Naive thymus-derived CD8-positive, alpha-beta T cell (primary cell): ENCODE measurements around the gene FANCC. TPM values are rescaled to one million over a fixed set of nuclear protein-coding genes. Genes with fewer than 3 reads are reported as not detected.

ENCODE experiments used
- ATAC-seq, 2 donors: fragments of 150-1000 bp; cut with Tn5 transposase in 1 of 2; sonication (Bioruptor Pico), chemical (Tn5 transposase) in 1 of 2; 1 replicate in 1 of 2; 2 replicates in 1 of 2; pipeline ENCODE4 v1.10.0; 2021; ENCODE audit warnings: mild to moderate bottlenecking in 2 of 2, moderate library complexity in 2 of 2
- POLR2A ChIA-PET: fragments of 350-600 bp; sonication (Branson Sonifier 250); formaldehyde crosslinking; loops from one replicate; lab custom pipeline; 2021; ENCODE audit warnings: antibody characterized with exemption; lab: Charles Lee
- DNase-seq, 10 donors: peaks; one replicate each; pipeline versions ENCODE4 v3.0.0 to v3.0.0-alpha.2; 2020 to 2022
- H3K27ac Mint-ChIP-seq, 10 donors: one replicate each; pipeline ENCODE4 v1.8.0; 2020 to 2022; ENCODE audit warnings: mild to moderate bottlenecking in 10 of 10, mixed read lengths in 10 of 10, moderate library complexity in 4 of 10, inconsistent platforms in 1 of 10
- H3K27me3 Mint-ChIP-seq, 5 donors: one replicate each; pipeline ENCODE4 v1.8.0; 2021 to 2022; ENCODE audit warnings: mixed read lengths in 5 of 5
- H3K36me3 Mint-ChIP-seq, 3 donors: one replicate each; pipeline ENCODE4 v1.8.0; 2020 to 2022; ENCODE audit warnings: mixed read lengths in 3 of 3, mild to moderate bottlenecking in 2 of 3, inconsistent platforms in 1 of 3
- H3K4me1 Mint-ChIP-seq, 4 donors: one replicate each; pipeline ENCODE4 v1.8.0; 2021 to 2022; ENCODE audit warnings: mixed read lengths in 4 of 4
- H3K4me3 Mint-ChIP-seq, 10 donors: one replicate each; pipeline ENCODE4 v1.8.0; 2020 to 2022; ENCODE audit warnings: mild to moderate bottlenecking in 10 of 10, mixed read lengths in 10 of 10, moderate library complexity in 6 of 10, inconsistent platforms in 1 of 10
- H3K9me3 Mint-ChIP-seq, 9 donors: one replicate each; pipeline ENCODE4 v1.8.0; 2020 to 2022; ENCODE audit warnings: mixed read lengths in 9 of 9, mild to moderate bottlenecking in 3 of 9, inconsistent platforms in 1 of 9, moderate library complexity in 1 of 9
- polyA plus RNA-seq, 3 donors: library from polyadenylated mRNA; unstranded; fragments of 300-500 nt; fragmentation: Illumina TruSeq; gene quantifications; one replicate each; pipeline ENCODE4 v1.2.3, GENCODE V29; 2021
- total RNA-seq, 8 experiments: library from RNA in 2 of 8; stranded (reverse) in 2 of 8; gene quantifications; one replicate each; pipeline ENCODE4 v1.2.3 and lab custom pipeline; 2021 to 2026

FANCC gene
- total and polyA plus RNA-seq, 5 experiments from 2014 or later = 3.3 to 8.0 (median 5.8) TPM

DNA sequence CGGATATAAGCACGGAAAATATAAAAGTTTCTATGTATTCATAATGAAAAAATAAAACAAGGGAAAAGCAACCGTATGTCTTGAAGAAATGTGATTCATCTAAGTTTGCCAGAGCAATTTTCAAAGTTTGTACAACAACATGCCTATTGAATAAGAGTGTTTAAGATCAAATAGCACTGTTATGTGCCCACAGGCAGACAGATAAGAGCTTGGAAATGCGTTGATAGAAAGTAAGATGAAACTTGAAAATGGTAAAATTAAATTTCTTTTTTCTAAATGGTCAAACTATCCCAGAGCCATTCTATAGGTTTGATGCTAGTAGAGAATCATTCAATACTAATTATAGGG, 189.4 kb downstream of the FANCC start:
- ATAC-seq (no peak), DNase-seq (no peak)
- Mint-ChIP-seq H3K4me1 (peaks cover 3 to 6% (median 5%) of the 10 kb centered on the region in 4 donors), H3K27ac (no peak overlapping the region), H3K4me3 (no peak overlapping the region), H3K9me3 (no peaks in the 10 kb centered on the region), H3K27me3 (no peaks in the 10 kb centered on the region), H3K36me3 (peaks cover 0 to 15% (median 8%) of the 10 kb centered on the region in 3 donors)
- POLR2A ChIA-PET = no interaction called here

DNA sequence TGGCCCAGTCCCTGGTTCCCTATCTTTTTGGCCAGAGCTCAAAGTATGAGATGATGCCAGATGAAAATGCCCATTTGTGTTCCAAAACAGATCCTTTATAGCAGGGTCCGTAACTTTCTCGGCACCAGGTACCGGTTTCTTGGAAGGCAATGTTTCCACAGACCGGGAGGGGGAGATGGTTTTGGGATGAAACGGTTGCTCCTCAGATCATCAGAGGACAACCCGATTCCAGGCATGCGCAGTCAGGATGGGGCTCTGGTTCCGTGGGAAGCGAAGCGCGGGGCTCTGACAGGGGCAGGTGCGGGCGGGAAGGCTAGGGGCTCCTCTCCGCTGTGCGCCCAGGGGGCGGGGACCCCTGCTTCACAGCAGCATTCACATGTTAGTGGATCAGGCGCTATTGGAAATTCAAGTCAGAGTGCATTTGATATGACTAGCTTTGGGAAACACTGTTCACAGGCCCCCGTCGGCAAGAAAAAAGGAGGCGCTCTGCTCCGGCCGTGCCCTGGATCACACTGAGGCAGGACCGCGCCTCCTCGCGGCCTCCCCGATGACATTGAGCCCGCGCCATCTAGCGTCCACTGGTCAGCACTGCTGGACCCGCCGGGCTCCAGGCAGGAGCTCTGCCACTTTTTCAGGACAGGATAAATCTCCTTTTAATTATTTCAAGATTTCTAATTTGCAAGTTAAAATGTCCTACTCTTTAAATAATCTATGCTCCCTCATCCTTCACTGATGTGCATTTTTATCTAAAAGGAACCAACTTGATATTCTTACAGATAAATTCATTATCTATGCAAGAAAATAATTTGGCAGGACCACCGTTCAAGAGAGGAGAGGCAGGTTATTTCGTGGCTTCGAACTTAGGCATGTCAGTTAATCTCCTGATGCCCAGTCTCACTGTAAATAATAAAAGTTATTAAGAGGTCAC, 190.0 kb downstream of the FANCC start:
- DNase-seq = peak; percentile 34 to 82 (median 58)
- peak; percentile 79 to 90 for ATAC-seq
- Mint-ChIP-seq H3K36me3 (peaks cover 0 to 15% (median 8%) of the 10 kb centered on the region in 3 donors), H3K27ac (peak overlapping the region in 1 of 10 donors; percentile 11), H3K4me1 (peaks cover 3 to 6% (median 5%) of the 10 kb centered on the region in 4 donors), H3K4me3 (peak overlapping the region in 2 of 10 donors; percentile 10 to 34), H3K27me3 (no peaks in the 10 kb centered on the region), H3K9me3 (no peaks in the 10 kb centered on the region)
- POLR2A ChIA-PET = no interaction called here

DNA sequence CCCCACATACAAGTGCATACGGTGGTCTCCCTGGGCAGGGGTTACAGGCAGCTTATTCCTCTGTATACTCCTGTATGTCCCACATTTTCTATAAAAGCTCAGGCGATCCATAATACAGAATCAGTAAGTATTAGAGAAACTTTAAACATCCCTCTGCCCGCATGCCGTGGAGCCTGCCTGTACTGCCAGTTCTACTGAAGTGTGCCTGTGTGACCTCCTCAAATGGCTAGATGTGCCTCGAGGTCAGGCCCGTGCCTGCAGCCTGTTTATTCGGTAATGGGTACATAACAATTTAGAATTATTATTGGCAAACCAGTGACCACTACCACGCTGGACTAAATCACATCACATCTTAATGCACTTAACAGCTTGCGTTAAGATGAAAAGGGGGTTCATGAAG, 190.8 kb downstream of the FANCC start:
- Mint-ChIP-seq H3K27ac (no peak overlapping the region), H3K36me3 (peaks cover 0 to 19% (median 8%) of the 10 kb centered on the region in 3 donors), H3K4me3 (no peak overlapping the region), H3K27me3 (no peaks in the 10 kb centered on the region), H3K9me3 (no peaks in the 10 kb centered on the region), H3K4me1 (peaks cover 3 to 6% (median 5%) of the 10 kb centered on the region in 4 donors)
- ATAC-seq (no peak), DNase-seq (no peak)
- POLR2A ChIA-PET = no interaction called here

DNA sequence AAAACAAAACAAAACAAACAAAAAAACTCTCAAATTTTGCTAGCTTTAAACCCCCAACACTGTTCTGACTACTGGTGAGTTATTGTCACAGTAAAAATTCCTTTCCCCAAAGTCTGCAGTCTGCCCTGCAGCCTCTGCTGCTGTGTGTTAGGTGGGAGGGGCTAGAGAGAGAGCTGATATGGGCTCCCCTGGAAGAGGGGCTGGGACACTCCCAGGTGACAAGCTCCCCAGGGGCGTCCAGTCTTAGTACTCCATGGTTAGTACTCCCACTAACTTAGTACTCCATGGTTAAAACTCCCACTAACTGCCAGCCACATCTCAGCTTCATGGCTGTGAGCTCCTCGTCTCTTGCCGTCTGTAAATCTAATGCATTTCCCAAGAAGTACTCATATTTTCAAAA, 191.9 kb downstream of the FANCC start:
- Mint-ChIP-seq H3K4me3 (no peak overlapping the region), H3K36me3 (peaks cover 0 to 16% (median 8%) of the 10 kb centered on the region in 3 donors), H3K27me3 (no peaks in the 10 kb centered on the region), H3K9me3 (no peaks in the 10 kb centered on the region), H3K4me1 (peaks cover 0 to 4% (median 1%) of the 10 kb centered on the region in 4 donors), H3K27ac (no peak overlapping the region)
- ATAC-seq (no peak), DNase-seq (no peak)
- POLR2A ChIA-PET = no interaction called here

GRCh38 chr9:95124582-95125367, 192.7 kb downstream of the FANCC start:
- ATAC-seq = no peak

GRCh38 chr9:95120781-95121370, 196.6 kb downstream of the FANCC start:
- H3K27ac Mint-ChIP-seq = no peak overlapping the region
- no peaks in the 10 kb centered on the region for H3K4me1 Mint-ChIP-seq
- POLR2A ChIA-PET = no interaction called here
- peaks cover 0 to 19% (median 8%) of the 10 kb centered on the region in 3 donors for H3K36me3 Mint-ChIP-seq
- DNase-seq (no peak), ATAC-seq (no peak)
- H3K4me3 Mint-ChIP-seq = no peak overlapping the region
- H3K27me3 Mint-ChIP-seq = no peaks in the 10 kb centered on the region
- H3K9me3 Mint-ChIP-seq = no peaks in the 10 kb centered on the region

More at GRCh38 chr9:95124582-95125367, 192.7 kb downstream of the FANCC start:
- H3K4me3 Mint-ChIP-seq = no peak overlapping the region
- no peak for DNase-seq
- H3K9me3 Mint-ChIP-seq = no peaks in the 10 kb centered on the region
- POLR2A ChIA-PET = no interaction called here
- peaks cover 0 to 16% (median 8%) of the 10 kb centered on the region in 3 donors for H3K36me3 Mint-ChIP-seq
- peaks cover 0 to 4% (median 1%) of the 10 kb centered on the region in 4 donors for H3K4me1 Mint-ChIP-seq
- no peaks in the 10 kb centered on the region for H3K27me3 Mint-ChIP-seq
- H3K27ac Mint-ChIP-seq = peak overlapping the region in 1 of 10 donors; percentile 41

DNA sequence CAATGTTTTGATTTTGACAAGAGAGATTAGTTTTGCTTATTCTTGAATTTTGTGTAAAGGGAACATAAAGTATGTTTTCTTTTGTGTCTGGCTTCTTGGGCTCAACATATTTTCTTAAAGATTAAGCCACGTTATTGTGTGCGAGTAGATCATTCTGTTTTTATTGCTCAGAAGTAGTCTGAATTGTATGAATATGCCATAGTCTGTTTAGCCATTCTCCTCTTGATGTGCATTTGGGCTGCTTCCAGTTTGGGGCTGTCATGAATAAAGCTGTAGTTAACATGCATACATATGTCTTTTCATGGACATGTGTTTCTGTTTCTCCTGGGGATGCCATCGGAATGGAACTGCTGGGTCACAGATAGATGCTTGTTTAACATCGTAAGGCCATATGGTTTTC, 198.9 kb downstream of the FANCC start:
- ATAC-seq (no peak), DNase-seq (no peak)
- no peak overlapping the region for H3K27ac Mint-ChIP-seq
- no peaks in the 10 kb centered on the region for H3K4me1 Mint-ChIP-seq
- no peaks in the 10 kb centered on the region for H3K9me3 Mint-ChIP-seq
- no peak overlapping the region for H3K4me3 Mint-ChIP-seq
- POLR2A ChIA-PET = no interaction called here
- H3K36me3 Mint-ChIP-seq = peaks cover 0 to 12% (median 0%) of the 10 kb centered on the region in 3 donors
- H3K27me3 Mint-ChIP-seq = no peaks in the 10 kb centered on the region

GRCh38 chr9:95116808-95117204, 200.7 kb downstream of the FANCC start:
- Mint-ChIP-seq H3K4me3 (no peak overlapping the region), H3K4me1 (no peaks in the 10 kb centered on the region), H3K27ac (no peak overlapping the region), H3K36me3 (peaks cover 0 to 11% (median 0%) of the 10 kb centered on the region in 3 donors), H3K9me3 (no peaks in the 10 kb centered on the region), H3K27me3 (no peaks in the 10 kb centered on the region)
- POLR2A ChIA-PET = no interaction called here
- no peak for DNase-seq
- ATAC-seq = no peak

DNA sequence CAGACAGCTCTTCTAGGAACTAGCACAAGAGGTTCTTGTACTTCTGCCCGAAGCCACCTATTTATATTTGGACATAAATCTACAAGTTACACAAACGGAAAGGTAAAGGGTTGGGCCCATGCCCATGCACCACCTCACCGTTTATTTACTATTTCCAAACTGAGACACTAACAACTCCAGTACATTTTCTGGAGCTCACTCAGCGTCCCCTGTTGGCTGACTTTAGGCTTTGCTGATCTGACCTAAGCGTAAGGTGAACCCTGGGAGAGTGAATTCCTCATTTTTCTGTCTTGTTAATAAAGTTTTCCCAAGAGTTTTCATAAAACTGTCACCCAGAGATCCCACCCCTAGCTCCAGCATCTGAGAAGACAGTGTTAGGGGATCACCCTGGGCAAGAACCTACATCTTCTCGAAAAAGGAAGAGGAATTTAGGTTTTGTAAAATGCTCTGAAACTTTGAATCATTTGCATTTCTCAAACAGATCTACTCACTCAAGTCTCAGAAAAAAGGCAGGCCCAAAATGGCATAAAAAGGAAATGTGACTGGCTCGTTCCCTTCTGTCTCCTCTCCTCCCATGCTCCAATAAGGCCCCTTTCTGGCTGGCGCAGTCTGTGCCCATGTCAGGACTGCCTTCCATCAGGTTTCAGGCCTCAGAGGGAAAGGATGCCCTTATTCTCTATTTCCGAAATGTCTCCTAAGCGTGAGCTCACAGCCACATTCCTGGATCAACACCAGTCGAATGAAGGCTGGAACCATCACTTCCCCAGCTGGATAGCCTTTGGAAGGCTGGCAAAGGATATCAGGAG, 201.3 kb downstream of the FANCC start:
- Mint-ChIP-seq H3K36me3 (peaks cover 0 to 11% (median 0%) of the 10 kb centered on the region in 3 donors), H3K27me3 (no peaks in the 10 kb centered on the region), H3K4me1 (no peaks in the 10 kb centered on the region), H3K27ac (no peak overlapping the region), H3K9me3 (no peaks in the 10 kb centered on the region), H3K4me3 (no peak overlapping the region)
- POLR2A ChIA-PET = no interaction called here
- ATAC-seq (no peak), DNase-seq (no peak)

GRCh38 chr9:95115104-95115503, 202.4 kb downstream of the FANCC start:
- Mint-ChIP-seq H3K36me3 (peaks cover 0 to 11% (median 0%) of the 10 kb centered on the region in 3 donors), H3K9me3 (no peaks in the 10 kb centered on the region), H3K27me3 (no peaks in the 10 kb centered on the region), H3K4me3 (no peak overlapping the region), H3K4me1 (no peaks in the 10 kb centered on the region), H3K27ac (no peak overlapping the region)
- ATAC-seq (no peak), DNase-seq (no peak)
- POLR2A ChIA-PET = no interaction called here

DNA sequence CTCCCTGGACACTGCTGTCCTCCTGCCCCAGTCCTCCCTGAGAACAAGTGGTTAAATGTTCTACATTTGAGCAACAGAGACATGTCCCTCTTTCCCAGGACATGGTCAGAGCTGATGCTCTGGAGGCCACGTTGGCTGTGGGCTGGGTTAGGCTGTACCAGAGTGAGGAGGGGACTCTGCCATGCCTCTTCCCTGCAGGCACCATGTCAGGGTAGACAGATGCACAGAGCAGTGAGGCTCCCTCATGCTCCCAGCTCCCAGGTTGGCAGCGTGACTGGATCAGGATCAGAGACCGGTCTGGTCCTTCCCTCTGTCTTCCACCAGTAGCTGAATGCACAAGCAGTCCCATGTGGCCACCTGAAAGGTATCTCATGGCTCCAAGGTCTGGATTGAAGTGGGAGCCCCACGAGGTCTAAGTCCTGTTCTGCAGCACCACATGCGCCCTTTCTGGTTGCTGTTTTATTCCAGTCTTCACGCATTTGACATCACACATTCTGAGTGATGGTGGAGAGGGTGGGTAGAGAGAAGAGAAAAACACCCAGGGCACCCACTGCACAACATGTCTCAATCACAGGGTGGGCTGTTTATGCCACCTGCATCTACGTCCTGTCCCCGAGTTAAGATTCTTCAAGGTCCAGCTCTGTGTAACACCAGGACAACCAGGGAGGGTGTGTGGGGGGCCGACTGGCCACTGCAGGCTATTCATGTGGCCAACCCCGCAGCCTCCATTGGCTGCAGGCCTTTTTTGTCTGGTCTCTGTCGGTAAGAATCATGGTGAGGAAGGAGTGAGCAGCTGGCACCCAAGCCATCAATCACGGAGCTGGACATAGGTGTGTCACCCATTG, 204.9 kb downstream of the FANCC start:
- POLR2A ChIA-PET = no interaction called here
- no peak overlapping the region for H3K4me3 Mint-ChIP-seq
- H3K4me1 Mint-ChIP-seq = no peaks in the 10 kb centered on the region
- H3K27me3 Mint-ChIP-seq = no peaks in the 10 kb centered on the region
- H3K9me3 Mint-ChIP-seq = no peaks in the 10 kb centered on the region
- ATAC-seq (no peak), DNase-seq (no peak)
- H3K36me3 Mint-ChIP-seq = peaks cover 0 to 11% (median 0%) of the 10 kb centered on the region in 3 donors
- H3K27ac Mint-ChIP-seq = no peak overlapping the region
